Measurements from ENCODE around the gene ZCCHC24.

ZCCHC24 gene

DNA sequence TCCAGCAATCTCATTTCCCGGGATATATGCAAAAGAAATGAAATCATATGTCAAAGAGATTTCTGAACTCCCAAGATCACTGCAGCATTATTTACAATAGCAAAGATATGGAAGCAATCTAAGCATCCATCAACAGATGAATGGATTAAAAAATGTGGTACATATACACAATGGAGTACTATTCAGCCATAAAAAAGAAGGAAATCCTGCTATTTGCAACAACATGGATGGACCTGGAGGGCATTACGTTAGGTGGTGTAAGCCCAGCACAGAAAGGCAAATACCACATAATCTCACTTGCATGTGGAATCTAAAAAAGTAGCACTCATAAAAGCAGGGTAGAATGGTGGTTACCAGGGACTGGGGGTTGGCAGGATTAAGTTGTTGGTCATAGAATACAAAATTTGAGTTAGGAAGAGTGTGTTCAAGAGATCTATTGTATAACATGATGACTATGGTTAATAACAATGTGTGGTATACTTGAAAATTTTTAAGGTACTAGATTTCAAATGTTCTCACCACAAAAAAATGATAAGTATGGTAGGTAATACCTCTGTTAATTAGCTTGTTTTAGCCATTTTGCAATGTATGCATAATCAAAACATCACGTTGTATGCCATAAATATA lies 34.0 kb upstream of the ZCCHC24 start:
- no peaks in the 10 kb centered on the region for H3K4me1 Mint-ChIP-seq (ENCODE audit: low read depth)
- H3K27ac Mint-ChIP-seq = no peak overlapping the region
- no peak overlapping the region for H3K4me3 Mint-ChIP-seq
- H3K9me3 Mint-ChIP-seq = no peaks in the 10 kb centered on the region
- H3K27me3 Mint-ChIP-seq = peaks cover 11% of the 10 kb centered on the region
- H3K36me3 Mint-ChIP-seq (ENCODE audit: low read depth) = no peaks in the 10 kb centered on the region

DNA sequence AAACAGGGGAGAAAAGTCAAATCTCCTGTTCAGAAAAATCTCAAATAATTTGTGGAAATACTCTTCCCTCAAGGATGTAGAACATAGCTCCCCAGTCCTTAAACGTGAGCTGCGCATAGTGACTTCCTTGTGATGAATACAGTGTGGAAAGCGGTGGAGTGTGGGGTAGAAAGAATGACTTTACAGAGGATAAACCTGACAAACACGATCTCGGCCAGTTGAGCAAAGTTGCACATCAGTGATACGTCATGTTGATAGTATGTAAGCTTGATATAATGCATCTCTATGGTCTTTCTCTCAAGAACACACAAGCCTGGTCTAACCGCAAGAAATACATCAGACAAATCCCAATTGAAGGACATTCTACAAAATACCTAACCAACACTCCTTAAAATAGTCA lies 32.0 kb upstream of the ZCCHC24 start:
- no peaks in the 10 kb centered on the region for H3K36me3 Mint-ChIP-seq (ENCODE audit: low read depth)
- no peaks in the 10 kb centered on the region for H3K4me1 Mint-ChIP-seq (ENCODE audit: low read depth)
- no peaks in the 10 kb centered on the region for H3K9me3 Mint-ChIP-seq
- no peak overlapping the region for H3K27ac Mint-ChIP-seq
- H3K27me3 Mint-ChIP-seq = peaks cover 11% of the 10 kb centered on the region
- no peak overlapping the region for H3K4me3 Mint-ChIP-seq

DNA sequence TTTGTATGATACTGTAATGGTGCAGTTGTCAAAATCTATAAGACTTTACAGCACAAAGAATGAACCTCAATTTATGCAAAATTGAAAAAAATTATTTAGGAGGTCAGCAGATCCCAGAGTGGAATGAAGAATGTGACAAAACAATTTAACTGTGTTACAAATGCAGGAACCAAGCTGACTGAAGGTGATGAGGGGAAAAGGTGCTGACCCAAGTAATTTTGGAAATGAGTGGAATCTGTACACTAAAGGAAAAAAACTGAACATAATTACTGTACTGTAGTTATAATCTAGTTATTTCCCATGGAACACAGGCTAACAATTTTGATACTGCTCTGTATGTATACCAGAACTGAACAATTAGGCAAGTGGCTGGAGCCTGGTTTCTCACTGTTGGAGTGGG lies 31.2 kb upstream of the ZCCHC24 start:
- Mint-ChIP-seq H3K4me1 (ENCODE audit: low read depth) (no peaks in the 10 kb centered on the region), H3K27me3 (peaks cover 11% of the 10 kb centered on the region), H3K27ac (no peak overlapping the region), H3K36me3 (ENCODE audit: low read depth) (no peaks in the 10 kb centered on the region), H3K9me3 (no peaks in the 10 kb centered on the region), H3K4me3 (no peak overlapping the region)

DNA sequence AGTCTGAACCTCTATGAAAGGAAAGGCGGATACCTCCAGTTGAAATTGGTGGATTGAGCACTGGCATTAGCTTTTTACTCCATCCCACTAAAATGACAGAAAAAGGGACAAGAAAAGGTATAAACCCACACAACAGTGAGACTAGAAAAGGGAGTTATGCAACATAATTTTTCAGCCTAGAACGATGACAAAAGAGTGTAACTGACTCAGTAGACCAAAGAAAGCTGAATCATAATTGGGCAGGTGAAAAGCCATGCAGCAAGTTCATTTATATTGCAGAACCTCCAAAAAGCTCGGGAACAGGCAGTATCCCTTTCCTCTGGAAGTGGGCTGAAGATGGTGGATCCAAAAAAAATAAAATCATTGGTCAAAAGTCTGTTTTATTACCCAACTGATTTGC lies 30.5 kb upstream of the ZCCHC24 start:
- H3K4me3 Mint-ChIP-seq = no peak overlapping the region
- no peak overlapping the region for H3K27ac Mint-ChIP-seq
- no peaks in the 10 kb centered on the region for H3K4me1 Mint-ChIP-seq (ENCODE audit: low read depth)
- peaks cover 11% of the 10 kb centered on the region for H3K27me3 Mint-ChIP-seq
- no peaks in the 10 kb centered on the region for H3K9me3 Mint-ChIP-seq
- H3K36me3 Mint-ChIP-seq (ENCODE audit: low read depth) = no peaks in the 10 kb centered on the region

DNA sequence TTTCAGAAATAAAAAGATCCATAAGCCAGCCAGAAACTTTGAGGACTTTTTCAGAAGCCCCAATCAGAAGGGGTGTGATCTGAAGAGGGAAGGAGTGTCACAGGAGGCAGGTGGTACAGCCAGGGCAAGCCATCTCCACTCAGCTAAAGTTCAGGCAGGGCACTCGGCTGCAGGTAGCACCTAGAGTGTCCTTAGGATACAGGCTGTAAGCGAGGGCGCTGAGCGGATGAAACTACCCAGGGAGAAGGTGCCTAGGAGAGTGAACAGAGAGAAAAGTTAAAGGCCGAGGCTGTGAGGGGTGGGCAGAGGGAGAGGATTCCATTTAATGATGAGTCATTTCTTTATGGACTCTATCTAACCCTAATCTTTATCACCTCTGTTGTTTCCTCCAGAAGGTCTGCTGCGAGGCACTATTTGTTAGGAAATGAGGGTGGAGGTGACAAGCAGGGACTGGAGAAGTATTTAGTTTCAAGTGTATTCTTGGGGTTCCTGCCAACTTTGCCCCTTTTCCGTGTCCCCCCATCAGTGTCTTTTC lies 29.8 kb upstream of the ZCCHC24 start:
- no peak overlapping the region for H3K27ac Mint-ChIP-seq
- H3K36me3 Mint-ChIP-seq (ENCODE audit: low read depth) = no peaks in the 10 kb centered on the region
- H3K9me3 Mint-ChIP-seq = no peaks in the 10 kb centered on the region
- H3K4me1 Mint-ChIP-seq (ENCODE audit: low read depth) = no peaks in the 10 kb centered on the region
- H3K27me3 Mint-ChIP-seq = peaks cover 11% of the 10 kb centered on the region
- H3K4me3 Mint-ChIP-seq = no peak overlapping the region

DNA sequence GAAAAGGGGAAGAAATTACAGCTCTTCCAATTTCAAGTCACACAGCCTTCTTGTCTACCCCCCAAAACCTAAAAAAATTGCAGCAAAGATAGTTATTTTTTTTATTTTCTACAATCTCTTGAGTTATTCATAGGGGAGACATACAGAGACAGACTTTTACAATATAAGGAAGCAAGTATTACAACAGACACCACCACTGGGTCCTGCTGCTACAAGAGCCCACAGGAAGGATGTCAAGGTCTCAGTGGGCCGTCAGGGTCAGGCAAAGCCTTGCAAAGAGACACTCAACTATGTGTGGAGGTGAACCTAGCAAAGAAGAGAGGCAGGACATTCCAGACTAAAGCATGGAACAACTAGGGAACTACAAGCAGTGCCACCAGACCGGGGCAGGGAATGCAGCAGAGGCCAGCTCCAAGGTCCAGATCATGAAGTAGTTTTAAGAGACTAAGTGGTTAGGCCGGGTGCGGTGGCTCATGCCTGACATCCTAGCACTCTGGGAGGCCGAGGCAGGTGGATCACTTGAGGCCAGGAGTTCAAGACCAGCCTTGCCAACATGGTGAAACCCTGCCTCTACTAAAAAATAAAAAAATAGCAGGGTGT lies 28.2 kb upstream of the ZCCHC24 start:
- Mint-ChIP-seq H3K9me3 (no peaks in the 10 kb centered on the region), H3K27ac (no peak overlapping the region), H3K27me3 (peaks cover 11% of the 10 kb centered on the region), H3K36me3 (ENCODE audit: low read depth) (no peaks in the 10 kb centered on the region), H3K4me3 (no peak overlapping the region), H3K4me1 (ENCODE audit: low read depth) (no peaks in the 10 kb centered on the region)

DNA sequence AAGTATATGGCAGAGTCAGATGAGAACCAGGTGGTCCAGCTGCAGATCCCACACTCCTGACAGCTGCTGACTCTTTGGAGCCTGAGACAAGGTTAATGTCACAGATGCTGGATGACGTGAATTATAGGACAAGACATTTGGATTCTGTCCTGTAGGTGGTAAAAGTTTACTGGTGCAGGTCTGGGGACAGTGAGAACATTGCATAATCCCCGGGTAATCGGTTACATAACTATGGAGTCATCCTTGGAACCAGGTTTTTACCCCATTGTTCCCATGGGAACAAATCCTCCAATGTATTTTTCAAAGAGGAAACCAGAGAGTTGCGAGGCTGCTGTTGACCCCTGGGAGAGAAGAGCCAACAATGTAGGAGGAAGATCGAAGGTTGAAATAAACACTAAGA lies 27.5 kb upstream of the ZCCHC24 start:
- Mint-ChIP-seq H3K9me3 (no peaks in the 10 kb centered on the region), H3K27ac (no peak overlapping the region), H3K4me3 (no peak overlapping the region), H3K27me3 (peaks cover 11% of the 10 kb centered on the region), H3K4me1 (ENCODE audit: low read depth) (no peaks in the 10 kb centered on the region), H3K36me3 (ENCODE audit: low read depth) (no peaks in the 10 kb centered on the region)

DNA sequence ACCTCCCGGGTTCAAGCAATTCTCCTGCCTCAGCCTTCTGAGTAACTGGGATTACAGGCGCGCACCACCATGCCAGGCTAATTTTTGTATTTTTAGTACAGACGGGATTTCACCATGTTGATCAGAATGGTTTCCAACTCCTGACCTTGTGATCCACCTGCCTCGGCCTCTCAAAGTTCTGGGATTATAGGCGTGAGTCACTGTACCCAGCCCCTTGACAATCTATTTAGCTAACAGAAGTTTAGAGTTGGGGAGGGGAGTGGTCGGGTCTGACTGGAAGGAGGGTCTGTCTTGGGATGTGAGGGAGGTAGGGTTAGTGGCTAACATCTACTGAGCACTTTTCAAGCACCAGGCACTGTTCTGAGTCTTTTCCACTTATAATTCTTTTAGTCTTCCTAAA lies 27.0 kb upstream of the ZCCHC24 start:
- Mint-ChIP-seq H3K27me3 (peaks cover 9% of the 10 kb centered on the region), H3K27ac (no peak overlapping the region), H3K4me3 (no peak overlapping the region), H3K9me3 (no peaks in the 10 kb centered on the region), H3K4me1 (ENCODE audit: low read depth) (no peaks in the 10 kb centered on the region), H3K36me3 (ENCODE audit: low read depth) (no peaks in the 10 kb centered on the region)

DNA sequence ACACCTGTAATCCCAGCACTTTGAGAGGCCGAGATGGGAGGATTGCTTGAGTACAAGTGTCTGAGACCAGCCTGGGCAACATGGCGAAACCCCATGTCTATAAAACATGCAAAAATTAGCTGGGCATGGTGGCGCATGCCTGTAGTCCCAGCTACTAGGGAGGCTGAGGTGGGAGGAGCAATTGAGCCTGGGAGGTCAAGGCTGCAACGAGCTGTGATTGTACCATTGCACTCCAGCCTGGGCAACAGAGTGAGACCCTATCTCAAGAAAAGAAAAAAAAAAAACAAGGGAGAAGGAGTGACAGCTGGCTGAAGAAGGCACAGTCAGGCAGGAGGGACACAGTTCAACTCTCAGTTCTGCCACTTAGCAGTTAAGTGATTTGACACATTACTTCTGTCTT lies 26.4 kb upstream of the ZCCHC24 start:
- Mint-ChIP-seq H3K4me1 (ENCODE audit: low read depth) (no peaks in the 10 kb centered on the region), H3K36me3 (ENCODE audit: low read depth) (no peaks in the 10 kb centered on the region), H3K4me3 (no peak overlapping the region), H3K27me3 (peaks cover 6% of the 10 kb centered on the region), H3K27ac (no peak overlapping the region), H3K9me3 (no peaks in the 10 kb centered on the region)

DNA sequence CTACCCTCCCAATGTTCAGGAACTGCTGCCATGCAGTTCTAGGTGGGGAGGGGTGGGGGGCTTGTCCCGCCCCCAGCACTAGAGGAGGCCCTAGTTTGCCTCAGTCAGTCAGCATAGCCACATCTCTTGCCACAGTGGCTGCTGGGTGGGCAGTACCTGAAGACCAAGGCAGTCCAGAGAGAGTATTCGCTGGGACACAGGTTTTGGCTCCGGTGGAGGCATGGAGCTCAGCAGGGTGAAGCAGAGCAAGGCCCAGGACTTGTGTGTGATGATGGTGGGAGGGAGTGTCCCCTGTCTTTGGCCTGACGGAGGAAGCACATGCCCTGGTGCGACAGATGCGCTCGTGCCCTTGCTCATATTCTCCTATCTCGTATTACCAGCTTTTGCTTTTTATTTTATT lies 24.7 kb upstream of the ZCCHC24 start:
- H3K9me3 Mint-ChIP-seq = no peaks in the 10 kb centered on the region
- no peaks in the 10 kb centered on the region for H3K36me3 Mint-ChIP-seq (ENCODE audit: low read depth)
- no peak overlapping the region for H3K4me3 Mint-ChIP-seq
- H3K27me3 Mint-ChIP-seq = no peaks in the 10 kb centered on the region
- H3K27ac Mint-ChIP-seq = no peak overlapping the region
- H3K4me1 Mint-ChIP-seq (ENCODE audit: low read depth) = no peaks in the 10 kb centered on the region

DNA sequence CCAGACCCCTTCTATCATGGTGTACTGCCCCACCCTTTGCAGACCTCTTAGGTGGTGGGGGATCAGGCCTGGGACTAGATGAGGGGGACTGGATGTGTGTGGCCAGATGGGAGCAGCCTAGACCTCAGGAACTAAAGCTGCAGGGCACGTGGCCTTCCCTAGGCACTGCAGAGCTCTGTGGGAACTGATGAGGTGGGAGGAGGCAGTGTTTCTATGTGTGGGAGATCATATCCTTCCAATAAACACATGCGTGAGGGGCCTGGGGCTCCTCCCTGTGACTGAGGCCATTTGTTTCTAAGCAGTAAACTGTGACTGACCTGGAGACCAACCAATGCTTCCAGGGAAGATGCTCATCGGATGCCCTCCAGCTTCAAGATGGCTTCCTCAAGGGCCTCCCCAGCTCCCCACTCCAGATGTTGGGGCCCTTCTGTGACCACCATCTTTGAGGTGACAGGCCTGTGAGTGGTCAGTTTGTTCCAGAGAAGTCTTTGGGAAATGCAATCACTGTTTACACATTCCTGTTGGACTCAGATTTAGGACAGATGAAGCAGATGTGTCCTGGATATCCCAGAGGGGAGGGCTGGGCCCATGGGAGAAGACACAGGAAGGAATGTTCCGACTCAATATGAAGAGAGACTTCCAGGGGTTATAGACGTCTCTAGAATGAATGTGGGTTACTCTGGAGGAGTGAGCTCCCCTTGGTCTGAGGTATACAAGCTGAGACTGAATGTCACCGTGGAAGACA lies 23.6 kb upstream of the ZCCHC24 start:
- H3K4me3 Mint-ChIP-seq = no peak overlapping the region
- H3K36me3 Mint-ChIP-seq (ENCODE audit: low read depth) = no peaks in the 10 kb centered on the region
- H3K9me3 Mint-ChIP-seq = no peaks in the 10 kb centered on the region
- no peak overlapping the region for H3K27ac Mint-ChIP-seq
- H3K4me1 Mint-ChIP-seq (ENCODE audit: low read depth) = no peaks in the 10 kb centered on the region
- no peaks in the 10 kb centered on the region for H3K27me3 Mint-ChIP-seq

DNA sequence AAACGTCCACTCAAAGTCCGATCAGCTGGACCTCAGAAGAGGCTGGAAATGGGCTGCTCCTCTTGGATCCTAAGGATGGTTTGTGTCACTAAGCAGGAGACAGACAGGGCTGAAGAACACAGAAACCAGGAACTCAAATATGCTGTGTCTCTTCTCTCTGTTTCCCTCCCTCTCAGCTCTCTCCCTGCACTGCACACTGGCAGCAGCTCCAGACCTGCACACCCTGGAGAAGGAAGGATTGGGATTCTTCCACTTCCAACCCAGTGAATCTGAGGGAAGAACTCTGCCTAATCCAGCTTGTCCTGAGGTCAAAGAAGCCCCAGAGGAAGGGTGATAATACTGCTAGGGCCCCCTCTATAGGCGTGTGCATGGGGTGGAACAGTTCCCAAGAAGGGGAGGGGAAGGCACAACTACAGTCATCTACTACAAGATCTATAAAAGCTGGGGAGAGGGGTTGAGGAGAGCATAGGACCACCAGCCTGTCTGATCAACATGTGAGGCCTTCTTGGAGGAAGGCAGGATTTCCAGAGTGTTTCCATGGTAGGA lies 22.7 kb upstream of the ZCCHC24 start:
- no peak overlapping the region for H3K27ac Mint-ChIP-seq
- H3K9me3 Mint-ChIP-seq = no peaks in the 10 kb centered on the region
- no peak overlapping the region for H3K4me3 Mint-ChIP-seq
- H3K36me3 Mint-ChIP-seq (ENCODE audit: low read depth) = no peaks in the 10 kb centered on the region
- no peaks in the 10 kb centered on the region for H3K27me3 Mint-ChIP-seq
- no peaks in the 10 kb centered on the region for H3K4me1 Mint-ChIP-seq (ENCODE audit: low read depth)

DNA sequence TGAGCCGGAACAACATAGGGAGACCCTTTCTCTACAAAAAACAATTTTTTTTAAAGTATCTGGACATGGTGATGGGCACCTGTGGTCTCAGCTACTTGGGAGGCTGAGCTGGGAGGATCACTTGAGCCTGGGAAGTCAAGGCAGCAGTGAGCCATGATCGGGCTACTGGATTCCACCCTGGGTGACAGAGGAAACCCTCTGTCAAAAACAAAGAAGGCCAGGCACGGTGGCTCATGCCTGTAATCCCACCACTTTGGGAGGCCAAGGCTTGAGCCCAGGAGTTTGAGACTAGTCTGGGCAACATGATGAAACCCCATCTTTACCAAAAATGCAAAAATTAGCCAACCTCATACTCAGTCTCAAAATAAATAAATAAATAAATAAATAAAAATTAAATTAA lies 19.9 kb upstream of the ZCCHC24 start:
- no peaks in the 10 kb centered on the region for H3K36me3 Mint-ChIP-seq (ENCODE audit: low read depth)
- no peaks in the 10 kb centered on the region for H3K4me1 Mint-ChIP-seq (ENCODE audit: low read depth)
- no peaks in the 10 kb centered on the region for H3K9me3 Mint-ChIP-seq
- H3K4me3 Mint-ChIP-seq = no peak overlapping the region
- no peaks in the 10 kb centered on the region for H3K27me3 Mint-ChIP-seq
- no peak overlapping the region for H3K27ac Mint-ChIP-seq

DNA sequence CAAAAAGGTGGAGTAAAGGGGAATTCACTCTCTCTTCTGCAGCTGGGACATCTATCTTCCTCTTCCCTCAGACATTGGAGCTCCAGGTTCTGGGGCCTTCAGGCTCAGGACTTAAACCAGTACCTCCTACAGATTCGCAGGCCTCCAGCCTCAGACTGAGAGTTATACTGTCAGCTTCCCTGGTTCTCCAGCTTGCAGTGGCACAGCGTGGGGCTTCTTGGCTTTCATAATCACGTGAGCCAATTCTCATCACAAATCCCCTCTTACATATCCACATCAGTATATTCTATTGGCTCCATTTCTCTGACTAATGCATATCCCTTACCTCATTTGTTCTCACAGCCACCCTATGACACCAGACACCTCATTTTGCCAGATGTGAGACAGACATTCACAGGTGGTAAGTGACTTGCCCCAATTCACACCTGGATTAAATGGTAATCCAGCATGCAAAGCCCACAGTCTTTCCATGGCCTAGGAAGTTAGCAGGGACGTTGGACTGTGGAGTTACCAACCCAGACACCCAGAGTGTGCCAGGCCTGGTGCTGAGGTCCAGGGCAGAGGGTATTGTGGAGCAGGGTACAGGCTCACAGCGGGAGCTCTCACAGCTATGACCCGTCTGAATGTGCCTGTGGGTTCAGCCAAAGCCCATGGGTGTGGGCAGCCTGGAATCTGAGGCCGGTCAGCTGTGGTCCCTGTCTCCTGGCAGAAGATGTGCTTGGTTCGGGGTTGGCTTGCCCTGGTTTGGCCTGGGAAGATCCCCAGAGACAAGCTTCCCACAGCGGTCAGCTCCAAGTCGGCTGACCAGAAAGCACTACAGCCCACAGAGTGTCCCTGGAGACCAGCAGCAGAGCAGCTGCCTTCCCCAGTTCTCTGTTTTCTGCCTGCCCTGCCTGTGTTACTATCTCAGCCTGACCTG lies 18.4 kb upstream of the ZCCHC24 start:
- Mint-ChIP-seq H3K27ac (no peak overlapping the region), H3K36me3 (ENCODE audit: low read depth) (no peaks in the 10 kb centered on the region), H3K9me3 (no peaks in the 10 kb centered on the region), H3K4me3 (no peak overlapping the region), H3K27me3 (no peaks in the 10 kb centered on the region), H3K4me1 (ENCODE audit: low read depth) (no peaks in the 10 kb centered on the region)

Data from stimulated activated naive CD8-positive, alpha-beta T cell treated with anti-CD3 and anti-CD28 coated beads, Interleukin-15, Interleukin-2, amounts not matched to agents 100 ng/mL and 50 ng/mL, for 24 hours (primary cell).